H9 (cell line): ENCODE results near the gene ITCH. TPM values are rescaled to one million over a fixed set of nuclear protein-coding genes. Genes with fewer than 3 reads are reported as not detected.

Experiments
- DNase-seq: peaks from one replicate; pipeline ENCODE4 v3.0.0-alpha.2; 2017
- H2AFZ ChIP-seq: one replicate; pipeline ENCODE4 v1.6.1; 2013; ENCODE audit warnings: mild to moderate bottlenecking, low read length, control low read depth, moderate library complexity
- H2AK5ac ChIP-seq: 2 replicates; pipeline ENCODE4 v1.6.1; 2013; ENCODE audit warnings: low read length, control low read depth, mixed read lengths; ENCODE audit not compliant: insufficient read length
- H2BK120ac ChIP-seq: one replicate; pipeline ENCODE4 v1.6.1; 2013; ENCODE audit warnings: low read depth, mild to moderate bottlenecking, low read length, control low read depth, inconsistent platforms; ENCODE audit not compliant: poor library complexity, severe bottlenecking
- H2BK12ac ChIP-seq: 2 replicates; pipeline ENCODE4 v1.6.1; 2013; ENCODE audit warnings: low read length, control low read depth, mixed read lengths, low read depth; ENCODE audit not compliant: insufficient read length
- H2BK15ac ChIP-seq: 2 replicates; pipeline ENCODE4 v1.6.1; 2013; ENCODE audit warnings: low read depth, low read length, control low read depth
- H2BK20ac ChIP-seq: one replicate; pipeline ENCODE4 v1.6.1; 2013; ENCODE audit warnings: low read depth, mild to moderate bottlenecking, low read length, control low read depth, inconsistent platforms; ENCODE audit not compliant: poor library complexity, severe bottlenecking
- H2BK5ac ChIP-seq: 2 replicates; pipeline ENCODE4 v1.6.1; 2013; ENCODE audit warnings: low read length, control low read depth, mixed read lengths; ENCODE audit not compliant: insufficient read length
- H3K14ac ChIP-seq: 2 replicates; pipeline ENCODE4 v1.6.1; 2013; ENCODE audit warnings: low read length, control low read depth; ENCODE audit not compliant: insufficient read depth
- H3K18ac ChIP-seq: 2 replicates; pipeline ENCODE4 v1.6.1; 2013; ENCODE audit warnings: low read depth, mild to moderate bottlenecking, mixed read lengths, low read length, control low read depth; ENCODE audit not compliant: insufficient read length
- H3K23ac ChIP-seq: 2 replicates; pipeline ENCODE4 v1.6.1; 2013; ENCODE audit warnings: low read length, control low read depth, mixed read lengths, low read depth; ENCODE audit not compliant: insufficient read length
- H3K23me2 ChIP-seq: 2 replicates; pipeline ENCODE4 v1.6.1; 2013; ENCODE audit warnings: low read depth, mild to moderate bottlenecking, mixed read lengths, low read length, control low read depth; ENCODE audit not compliant: insufficient read length, poor library complexity, severe bottlenecking
- H3K27ac ChIP-seq: 2 replicates; pipeline ENCODE4 v1.5.1; 2013; ENCODE audit warnings: low read length, control low read depth, mixed read lengths, low read depth; ENCODE audit not compliant: insufficient read length
- H3K27me3 ChIP-seq: 2 replicates; pipeline ENCODE4 v1.6.1; 2013; ENCODE audit warnings: low read length, control low read depth, inconsistent platforms; ENCODE audit not compliant: insufficient read depth
- H3K4ac ChIP-seq: 2 replicates; pipeline ENCODE4 v1.6.1; 2013; ENCODE audit warnings: low read depth, mild to moderate bottlenecking, control low read depth, inconsistent platforms, low read length, moderate library complexity
- H3K4me1 ChIP-seq: 2 replicates; pipeline ENCODE4 v1.6.1; 2013; ENCODE audit warnings: low read length, control low read depth, inconsistent platforms; ENCODE audit not compliant: insufficient read depth
- H3K4me2 ChIP-seq: 2 replicates; pipeline ENCODE4 v1.6.1; 2013; ENCODE audit warnings: low read length, control low read depth, mixed read lengths; ENCODE audit not compliant: insufficient read length, insufficient read depth
- H3K56ac ChIP-seq: 2 replicates; pipeline ENCODE4 v1.6.1; 2013; ENCODE audit warnings: low read depth, mild to moderate bottlenecking, mixed read lengths, low read length, control low read depth; ENCODE audit not compliant: insufficient read length
- H3K79me1 ChIP-seq: 2 replicates; pipeline ENCODE4 v1.6.1; 2013; ENCODE audit warnings: low read depth, mild to moderate bottlenecking, moderate library complexity, low read length, control low read depth, inconsistent platforms; ENCODE audit not compliant: insufficient read depth, poor library complexity, severe bottlenecking
- H3K79me2 ChIP-seq: 2 replicates; pipeline ENCODE4 v1.6.1; 2013; ENCODE audit warnings: low read length, control low read depth, inconsistent platforms; ENCODE audit not compliant: insufficient read depth
- H3K9ac ChIP-seq: 2 replicates; pipeline ENCODE4 v1.6.1; 2013; ENCODE audit warnings: low read length, control low read depth, mixed read lengths; ENCODE audit not compliant: insufficient read length; ENCODE audit errors: extremely low read depth
- H3K9me3 ChIP-seq: one replicate; pipeline ENCODE4 v1.6.1; 2013; ENCODE audit warnings: low read depth, low read length, inconsistent platforms; ENCODE audit not compliant: control insufficient read depth
- H3T11ph ChIP-seq: one replicate; pipeline ENCODE4 v1.6.1; 2013; ENCODE audit warnings: mild to moderate bottlenecking, low read length, control low read depth, inconsistent platforms
- H4K20me1 ChIP-seq: one replicate; pipeline ENCODE4 v1.6.1; 2013; ENCODE audit not compliant: control insufficient read depth, insufficient read length, insufficient read depth
- H4K5ac ChIP-seq: 2 replicates; pipeline ENCODE4 v1.6.1; 2013; ENCODE audit warnings: low read depth, mild to moderate bottlenecking, mixed read lengths, low read length, control low read depth; ENCODE audit not compliant: insufficient read length
- H4K8ac ChIP-seq: replicated peaks from 2 replicates; pipeline ENCODE4 v1.6.1; 2013; ENCODE audit warnings: low read length, control low read depth, mixed read lengths, low read depth; ENCODE audit not compliant: insufficient read length
- H4K91ac ChIP-seq: 2 replicates; pipeline ENCODE4 v1.6.1; 2013; ENCODE audit warnings: low read depth, mild to moderate bottlenecking, moderate library complexity, mixed read lengths, low read length, control low read depth; ENCODE audit not compliant: insufficient read length
- H3K27ac Mint-ChIP-seq, 3 experiments: 2 replicates in 2 of 3; 3 replicates in 1 of 3; pipeline ENCODE4 v1.8.0; 2020 to 2021; ENCODE audit warnings: mixed read lengths in 3 of 3, mild to moderate bottlenecking in 1 of 3, moderate library complexity in 1 of 3
- H3K27me3 Mint-ChIP-seq: 2 replicates; pipeline ENCODE4 v1.8.0; 2021; ENCODE audit warnings: low read depth, mild to moderate bottlenecking, moderate library complexity, mixed read lengths
- H3K36me3 Mint-ChIP-seq, 3 experiments: 2 replicates in 2 of 3; 3 replicates in 1 of 3; pipeline ENCODE4 v1.8.0; 2020 to 2021; ENCODE audit warnings: low read depth in 3 of 3, mixed read lengths in 3 of 3; ENCODE audit not compliant: insufficient read depth in 1 of 3
- H3K4me1 Mint-ChIP-seq, 2 experiments: 2 replicates each; pipeline ENCODE4 v1.8.0; 2020; ENCODE audit warnings: mixed read lengths in 2 of 2
- H3K4me3 Mint-ChIP-seq, 2 experiments: 2 replicates in 1 of 2; 3 replicates in 1 of 2; pipeline ENCODE4 v1.8.0; 2020 to 2021; ENCODE audit warnings: mild to moderate bottlenecking in 2 of 2, mixed read lengths in 2 of 2, moderate library complexity in 1 of 2
- H3K9me3 Mint-ChIP-seq, 2 experiments: 2 replicates in 1 of 2; 3 replicates in 1 of 2; pipeline ENCODE4 v1.8.0; 2020; ENCODE audit warnings: mild to moderate bottlenecking in 2 of 2, mixed read lengths in 2 of 2, moderate library complexity in 1 of 2
- WGBS: extraction: QIAGEN DNeasy Blood & Tissue Kit; methylation state at CpG from one replicate; pipeline ENCODE4 v1.1.7; 2013; ENCODE audit warnings: missing lambda C conversion rate, low lambda C conversion rate, mixed read lengths; ENCODE audit not compliant: insufficient read length; ENCODE audit errors: extremely low coverage; 5-methylcytosine and 5-hydroxymethylcytosine counted together
- total RNA-seq: library from RNA; stranded (reverse); gene quantifications from 2 replicates; pipeline ENCODE4 v1.2.1, GENCODE V29; 2021
- TF ChIP-seq, protein P1 (sequence below): fragments of 200-600 bp; sonication (generic); conservative IDR thresholded peaks from 3 replicates; pipeline ENCODE4 v1.8.0; 2021; ENCODE audit warnings: antibody characterized with exemption, mild to moderate bottlenecking

Gene ITCH
- total RNA-seq, 1 experiment from 2014 or later, result 55.9 TPM

DNA sequence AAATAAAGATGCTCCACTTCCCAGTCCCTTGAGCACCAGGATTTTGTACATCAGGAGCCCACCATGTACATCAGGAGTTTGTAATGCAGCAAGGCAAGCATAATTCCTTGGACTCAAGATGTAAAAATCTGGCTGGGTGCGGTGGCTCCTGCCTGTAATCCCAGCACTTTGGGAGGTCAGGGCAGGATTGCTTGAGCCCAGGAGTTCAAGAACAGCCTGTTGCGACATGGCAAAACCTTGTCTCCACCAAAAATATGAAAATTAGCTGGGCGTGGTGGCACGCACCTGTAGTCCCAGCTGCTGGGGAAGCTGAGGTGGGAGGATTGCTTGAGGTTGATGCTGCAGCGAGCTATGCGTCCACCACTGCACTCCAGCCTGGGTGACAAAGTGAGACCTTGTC lies 179.4 kb downstream of the ITCH start:
- H3K27me3 Mint-ChIP-seq, result peaks cover 9% of the 10 kb centered on the region
- Histone ChIP-seq H3K4me1 (no peaks in the 10 kb centered on the region), H3K27ac (no peak overlapping the region), H3K79me1 (no peaks in the 10 kb centered on the region), H3K9me3 (no peaks in the 10 kb centered on the region), H4K5ac (no peak overlapping the region), H2BK5ac (no peak overlapping the region), H4K8ac (no peak overlapping the region), H3K18ac (no peak overlapping the region), H2BK12ac (no peak overlapping the region), H3K9ac (no peak overlapping the region), H2AFZ (no peak overlapping the region), H3K23me2 (peaks cover 3% of the 10 kb centered on the region), H2BK15ac (no peak overlapping the region), H3K4ac (no peak overlapping the region), H2BK120ac (no peak overlapping the region), H3K79me2 (no peaks in the 10 kb centered on the region), H4K91ac (no peak overlapping the region), H3K23ac (no peak overlapping the region), H3K56ac (no peak overlapping the region), H3T11ph (no peak overlapping the region), H4K20me1 (no peaks in the 10 kb centered on the region), H2BK20ac (no peak overlapping the region), H2AK5ac (no peak overlapping the region), H3K14ac (no peak overlapping the region), H3K27me3 (no peaks in the 10 kb centered on the region; the same call in 1 of the 2 replicates), H3K4me2 (no peak overlapping the region)
- peaks cover 0 to 1% of the 10 kb centered on the region in 2 experiments; a peak in 1 of 5 replicates for H3K9me3 Mint-ChIP-seq
- H3K4me1 Mint-ChIP-seq, result peaks cover 17 to 18% of the 10 kb centered on the region in 2 experiments
- no CpG with 5 or more reads among the region's 6 CpGs for WGBS
- DNase-seq, result no peak
- H3K27ac Mint-ChIP-seq, result no peak overlapping the region; a peak in 1 of 7 replicates
- peaks cover 12 to 38% (median 23%) of the 10 kb centered on the region in 3 experiments; a peak in 6 of 7 replicates for H3K36me3 Mint-ChIP-seq
- TF ChIP-seq, protein P1, sequence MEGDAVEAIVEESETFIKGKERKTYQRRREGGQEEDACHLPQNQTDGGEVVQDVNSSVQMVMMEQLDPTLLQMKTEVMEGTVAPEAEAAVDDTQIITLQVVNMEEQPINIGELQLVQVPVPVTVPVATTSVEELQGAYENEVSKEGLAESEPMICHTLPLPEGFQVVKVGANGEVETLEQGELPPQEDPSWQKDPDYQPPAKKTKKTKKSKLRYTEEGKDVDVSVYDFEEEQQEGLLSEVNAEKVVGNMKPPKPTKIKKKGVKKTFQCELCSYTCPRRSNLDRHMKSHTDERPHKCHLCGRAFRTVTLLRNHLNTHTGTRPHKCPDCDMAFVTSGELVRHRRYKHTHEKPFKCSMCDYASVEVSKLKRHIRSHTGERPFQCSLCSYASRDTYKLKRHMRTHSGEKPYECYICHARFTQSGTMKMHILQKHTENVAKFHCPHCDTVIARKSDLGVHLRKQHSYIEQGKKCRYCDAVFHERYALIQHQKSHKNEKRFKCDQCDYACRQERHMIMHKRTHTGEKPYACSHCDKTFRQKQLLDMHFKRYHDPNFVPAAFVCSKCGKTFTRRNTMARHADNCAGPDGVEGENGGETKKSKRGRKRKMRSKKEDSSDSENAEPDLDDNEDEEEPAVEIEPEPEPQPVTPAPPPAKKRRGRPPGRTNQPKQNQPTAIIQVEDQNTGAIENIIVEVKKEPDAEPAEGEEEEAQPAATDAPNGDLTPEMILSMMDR, result no peak
- H3K4me3 Mint-ChIP-seq, result no peak overlapping the region
